Endothelial cell of umbilical vein (primary cell): ENCODE data around the gene PRKACB. TPM values are rescaled to one million over a fixed set of nuclear protein-coding genes. Genes with fewer than 3 reads are reported as not detected.

ENCODE experiments used
- BruUV-seq: library from RNA; stranded (reverse); fragments of 400-500 nt; replicated peaks from 2 replicates; lab custom pipeline; 2021; lab: Mats Ljungman, UMichigan
- CTCF ChIA-PET: fragments of 300-600, 350-600 bp; sonication (Branson Sonifier 250); formaldehyde crosslinking; loops from one replicate; lab custom pipeline; 2021; ENCODE audit warnings: antibody characterized with exemption, inconsistent platforms; lab: Charles Lee
- POLR2A ChIA-PET: fragments of 300-600, 350-600 bp; sonication (Branson Sonifier 250); formaldehyde crosslinking; loops from one replicate; lab custom pipeline; 2021; ENCODE audit warnings: antibody characterized with exemption, inconsistent platforms; lab: Charles Lee
- DNase-seq: peaks from one replicate; pipeline ENCODE4 v3.0.0-alpha.2; 2011; ENCODE audit warnings: low read depth, low spot score
- FAIRE-seq: peaks from 2 replicates; lab custom pipeline; 2011; peaks lifted over from hg19 to GRCh38; lab: Jason Lieb, UNC
- H2AFZ ChIP-seq: 2 replicates; pipeline ENCODE4 v1.6.0; 2012; ENCODE audit warnings: low read depth, low read length, control low read depth, inconsistent platforms
- H3K27ac ChIP-seq: 2 replicates; pipeline ENCODE4 v1.5.1; 2011; ENCODE audit warnings: low read depth, mild to moderate bottlenecking, control low read depth, low read length, moderate library complexity; ENCODE audit not compliant: insufficient read depth
- H3K27me3 ChIP-seq, 2 experiments: 2 replicates each; pipeline versions ENCODE4 v1.6.0 to v1.6.1; 2011; ENCODE audit warnings: low read length in 2 of 2, mixed read lengths in 1 of 2; ENCODE audit not compliant: control insufficient read depth in 2 of 2, insufficient read depth in 2 of 2
- H3K36me3 ChIP-seq, 2 experiments: 2 replicates in 1 of 2; 3 replicates in 1 of 2; pipeline ENCODE4 v1.5.1; 2011; ENCODE audit warnings: low read length in 2 of 2, mild to moderate bottlenecking in 1 of 2, moderate library complexity in 1 of 2; ENCODE audit not compliant: control insufficient read depth in 2 of 2, insufficient read depth in 2 of 2; ENCODE audit errors: extremely low read depth in 1 of 2
- H3K4me1 ChIP-seq: 3 replicates; pipeline ENCODE4 v1.5.1; 2011; ENCODE audit warnings: mild to moderate bottlenecking, low read length; ENCODE audit not compliant: control insufficient read depth, insufficient read depth; ENCODE audit errors: extremely low read depth
- H3K4me2 ChIP-seq: 2 replicates; pipeline ENCODE4 v1.6.1; 2011; ENCODE audit warnings: low read length, control low read depth, mixed read lengths; ENCODE audit not compliant: insufficient read depth
- H3K4me3 ChIP-seq, 3 experiments: fragments of 200-600 bp in 1 of 3; sonication (generic), shearing (Covaris generic) in 1 of 3; replicated peaks in 1 of 3; 2 replicates each; pipeline ENCODE4 v1.5.1; 2011 to 2016; ENCODE audit warnings: control low read depth in 3 of 3, low read length in 3 of 3, mild to moderate bottlenecking in 2 of 3, inconsistent platforms in 1 of 3, low read depth in 1 of 3, moderate library complexity in 1 of 3; ENCODE audit not compliant: insufficient read depth in 1 of 3
- H3K79me2 ChIP-seq: 2 replicates; pipeline ENCODE4 v1.6.0; 2012; ENCODE audit warnings: low read length, inconsistent platforms; ENCODE audit not compliant: control insufficient read depth, insufficient read depth
- H3K9ac ChIP-seq: replicated peaks from 2 replicates; pipeline ENCODE3; 2011; ENCODE audit warnings: low read length, control low read depth; ENCODE audit not compliant: insufficient read depth; ENCODE audit errors: extremely low read depth
- H3K9me1 ChIP-seq: replicated peaks from 3 replicates; pipeline ENCODE4 v1.6.0; 2011; ENCODE audit warnings: mild to moderate bottlenecking, low read length; ENCODE audit not compliant: control insufficient read depth, insufficient read depth; ENCODE audit errors: extremely low read depth
- H3K9me3 ChIP-seq: replicated peaks from 2 replicates; pipeline ENCODE4 v1.5.1; 2012; ENCODE audit warnings: low read length, inconsistent platforms; ENCODE audit not compliant: control insufficient read depth, insufficient read depth
- H4K20me1 ChIP-seq: replicated peaks from 2 replicates; pipeline ENCODE3; 2011; ENCODE audit warnings: mild to moderate bottlenecking, low read length; ENCODE audit not compliant: control insufficient read depth, insufficient read depth; ENCODE audit errors: extremely low read depth
- EZH2 ChIP-seq: IDR thresholded peaks from 2 replicates; pipeline ENCODE4 v1.6.1; 2012; ENCODE audit warnings: borderline replicate concordance, low read depth, mild to moderate bottlenecking, moderate library complexity, low read length, inconsistent platforms; ENCODE audit not compliant: severe bottlenecking
- FOS ChIP-seq: IDR thresholded peaks from 2 replicates; pipeline ENCODE4 v1.6.1; 2011; ENCODE audit warnings: mild to moderate bottlenecking, low read length, moderate library complexity, borderline replicate concordance; ENCODE audit not compliant: insufficient read depth
- GATA2 ChIP-seq: IDR thresholded peaks from 2 replicates; pipeline ENCODE4 v1.7.0; 2011; ENCODE audit warnings: low read depth, mild to moderate bottlenecking, moderate library complexity, mixed read lengths, low read length; ENCODE audit not compliant: insufficient read length, insufficient read depth
- JUN ChIP-seq: IDR thresholded peaks from 2 replicates; pipeline ENCODE4 v1.6.1; 2011; ENCODE audit warnings: borderline replicate concordance, low read depth; ENCODE audit not compliant: insufficient read length, insufficient read depth
- MYC ChIP-seq: IDR thresholded peaks from one replicate; pipeline ENCODE4 v1.6.1; 2011; ENCODE audit warnings: mild to moderate bottlenecking, low read depth, low read length
- POLR2A ChIP-seq: IDR thresholded peaks from 2 replicates; pipeline ENCODE4 v1.6.1; 2012; ENCODE audit warnings: low read depth, mild to moderate bottlenecking, control low read depth, low read length
- POLR2AphosphoS5 ChIP-seq: IDR thresholded peaks from 2 replicates; pipeline ENCODE4 v1.6.1; 2012; ENCODE audit warnings: low read depth, mild to moderate bottlenecking, control low read depth, low read length, moderate library complexity; ENCODE audit not compliant: insufficient read depth
- dilution Hi-C: fragments of 300-500 bp; cut with MboI; formaldehyde crosslinking; loops from one replicate; pipeline ENCODE4 v1.15.0; 2019; ENCODE audit warnings: low sequenced_read_pairs; ENCODE audit not compliant: extremely low pct_ligation_motif_present
- intact Hi-C: fragments of 100-400 bp; cut with micrococcal nuclease; formaldehyde crosslinking; loops from one replicate; pipeline ENCODE4 v1.10.0; 2022
- polyA plus RNA-seq, 4 experiments: library from polyadenylated mRNA; depleted of rRNA in 3 of 4; stranded (reverse) in 3 of 4; unstranded in 1 of 4; fragments of >200 nt; gene quantifications; 2 replicates each; pipeline versions ENCODE4 v1.2.1 to v1.2.3, GENCODE V29; 2011 to 2012; ENCODE audit warnings: missing spikeins in 1 of 4
- total RNA-seq: library from RNA; stranded (reverse); gene quantifications from 2 replicates; pipeline ENCODE4 v1.2.3, GENCODE V29; 2021
- TF ChIP-seq, protein P1 (sequence below): IDR thresholded peaks from 2 replicates; pipeline ENCODE4 v1.6.1; 2011; ENCODE audit not compliant: insufficient read depth, insufficient read length
- TF ChIP-seq, protein P2 (sequence below), 2 donors: IDR thresholded peaks; 1 replicate in 1 of 2; 2 replicates in 1 of 2; pipeline ENCODE4 v1.5.1; 2011; ENCODE audit warnings: low read length in 2 of 2, mild to moderate bottlenecking in 2 of 2, moderate library complexity in 2 of 2, control low read depth in 1 of 2, inconsistent platforms in 1 of 2, low read depth in 1 of 2; ENCODE audit not compliant: insufficient read depth in 1 of 2; ENCODE audit errors: extremely low read depth in 1 of 2

The PRKACB gene
- total and polyA plus RNA-seq, 2 donors (not counting 3 experiments of a cell fraction or from before 2014, with no cell fraction given): 19.1 to 77.5 TPM

DNA sequence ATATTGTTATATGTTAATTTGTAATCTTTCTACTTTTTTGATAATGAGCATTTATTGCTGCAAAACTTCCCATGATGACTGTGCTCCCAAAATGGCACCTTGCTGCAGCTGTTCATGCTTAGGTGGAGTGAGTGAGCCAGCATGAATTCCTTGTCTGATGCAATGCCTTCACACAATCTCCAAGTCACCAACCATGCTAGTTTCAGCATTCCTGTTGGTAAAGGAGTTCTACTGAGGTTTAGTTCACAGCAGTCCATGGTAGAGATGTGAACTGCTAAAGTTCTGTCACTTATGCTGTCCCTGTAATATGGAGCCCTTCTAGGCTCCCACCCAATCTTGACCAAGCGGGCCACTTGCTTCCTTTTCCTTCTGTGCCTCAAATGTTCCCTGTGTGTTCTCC lies 26.2 kb upstream of the PRKACB start:
- no peaks in the 10 kb centered on the region for H3K9me3 ChIP-seq
- FAIRE-seq: no peak
- no peak overlapping the region for H3K27ac ChIP-seq
- TF ChIP-seq POLR2A: no peak
- TF ChIP-seq FOS: no peak
- TF ChIP-seq POLR2AphosphoS5: no peak
- no peak for TF ChIP-seq EZH2
- no peak for TF ChIP-seq JUN
- TF ChIP-seq MYC: no peak
- TF ChIP-seq, protein P1, sequence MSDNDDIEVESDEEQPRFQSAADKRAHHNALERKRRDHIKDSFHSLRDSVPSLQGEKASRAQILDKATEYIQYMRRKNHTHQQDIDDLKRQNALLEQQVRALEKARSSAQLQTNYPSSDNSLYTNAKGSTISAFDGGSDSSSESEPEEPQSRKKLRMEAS: no peak
- no peak for TF ChIP-seq GATA2
- TF ChIP-seq, protein P2, sequence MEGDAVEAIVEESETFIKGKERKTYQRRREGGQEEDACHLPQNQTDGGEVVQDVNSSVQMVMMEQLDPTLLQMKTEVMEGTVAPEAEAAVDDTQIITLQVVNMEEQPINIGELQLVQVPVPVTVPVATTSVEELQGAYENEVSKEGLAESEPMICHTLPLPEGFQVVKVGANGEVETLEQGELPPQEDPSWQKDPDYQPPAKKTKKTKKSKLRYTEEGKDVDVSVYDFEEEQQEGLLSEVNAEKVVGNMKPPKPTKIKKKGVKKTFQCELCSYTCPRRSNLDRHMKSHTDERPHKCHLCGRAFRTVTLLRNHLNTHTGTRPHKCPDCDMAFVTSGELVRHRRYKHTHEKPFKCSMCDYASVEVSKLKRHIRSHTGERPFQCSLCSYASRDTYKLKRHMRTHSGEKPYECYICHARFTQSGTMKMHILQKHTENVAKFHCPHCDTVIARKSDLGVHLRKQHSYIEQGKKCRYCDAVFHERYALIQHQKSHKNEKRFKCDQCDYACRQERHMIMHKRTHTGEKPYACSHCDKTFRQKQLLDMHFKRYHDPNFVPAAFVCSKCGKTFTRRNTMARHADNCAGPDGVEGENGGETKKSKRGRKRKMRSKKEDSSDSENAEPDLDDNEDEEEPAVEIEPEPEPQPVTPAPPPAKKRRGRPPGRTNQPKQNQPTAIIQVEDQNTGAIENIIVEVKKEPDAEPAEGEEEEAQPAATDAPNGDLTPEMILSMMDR (IDR thresholded peaks at IDR 0.05; ENCODE audit: extremely low read depth in 1 of 2, insufficient read depth in 1 of 2, low read depth in 1 of 2, low read length in 2 of 2): no peak
- no TSS peak for BruUV-seq
- H3K9me1 ChIP-seq: no peaks in the 10 kb centered on the region
- no peaks in the 10 kb centered on the region for H3K36me3 ChIP-seq
- dilution Hi-C loops (no loop called here), intact Hi-C loops (no loop called here)
- H3K79me2 ChIP-seq: no peaks in the 10 kb centered on the region
- H4K20me1 ChIP-seq: no peaks in the 10 kb centered on the region
- POLR2A ChIA-PET: no interaction called here
- CTCF ChIA-PET: interaction anchor here (13.6 kb wide), 1 partner anchor 187 kb away, joined by 231 read pairs; no protein-coding TSS in a partner anchor
- no peak for DNase-seq
- H3K9ac ChIP-seq: no peak overlapping the region
- no peak overlapping the region for H2AFZ ChIP-seq
- H3K4me2 ChIP-seq: no peak overlapping the region
- H3K4me1 ChIP-seq: no peaks in the 10 kb centered on the region
- no peak overlapping the region for H3K4me3 ChIP-seq
- H3K27me3 ChIP-seq: no peaks in the 10 kb centered on the region
